Activated T-helper 9 cell treated with anti-CD3 and anti-CD28 coated beads, Interleukin-2, amount 50 U/mL, for 16 hours (primary cell): ENCODE data around the gene CACNB2.

Source experiments
- DNase-seq: peaks from one replicate; pipeline ENCODE4 v3.0.0-alpha.2; 2020; ENCODE audit warnings: low read depth

The CACNB2 gene

DNA sequence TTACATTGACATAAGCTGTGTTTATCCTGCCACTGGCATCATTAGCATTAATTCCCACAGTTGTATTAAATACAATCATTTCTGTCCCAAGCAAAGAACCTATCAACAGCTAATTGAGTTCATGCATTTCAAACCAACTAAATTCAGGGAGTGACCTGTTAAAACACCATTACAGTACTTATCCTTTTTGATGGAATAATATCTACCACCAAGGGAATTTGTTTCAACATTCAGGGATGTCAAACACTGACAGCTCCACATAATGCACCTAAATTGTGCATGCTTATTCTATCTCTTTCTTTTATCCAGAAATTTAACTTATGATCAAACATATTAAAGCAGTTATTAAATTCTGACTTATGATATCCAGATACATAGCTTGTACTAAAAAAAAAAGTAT, 374.3 kb downstream of the CACNB2 start:
- DNase-seq, result no peak

DNA sequence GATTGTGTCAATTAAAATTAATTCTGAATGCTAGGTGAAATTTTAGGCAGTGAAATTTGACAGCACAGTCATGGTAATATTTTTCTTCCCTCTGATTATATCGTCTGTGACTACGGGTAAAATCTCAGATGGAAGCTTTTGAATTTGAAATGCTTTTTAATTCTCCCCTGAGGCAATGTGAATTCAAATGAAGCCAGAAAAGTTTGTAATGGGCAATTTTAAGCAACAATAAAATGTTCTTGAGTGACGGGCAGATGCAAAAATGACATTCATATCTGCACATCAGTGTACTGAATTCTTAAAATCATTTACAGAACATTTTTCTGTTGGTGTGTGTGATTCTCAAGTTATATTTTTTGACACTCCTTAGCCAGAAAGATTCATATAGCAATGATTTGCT, 376.6 kb downstream of the CACNB2 start:
- DNase-seq, result no peak

DNA sequence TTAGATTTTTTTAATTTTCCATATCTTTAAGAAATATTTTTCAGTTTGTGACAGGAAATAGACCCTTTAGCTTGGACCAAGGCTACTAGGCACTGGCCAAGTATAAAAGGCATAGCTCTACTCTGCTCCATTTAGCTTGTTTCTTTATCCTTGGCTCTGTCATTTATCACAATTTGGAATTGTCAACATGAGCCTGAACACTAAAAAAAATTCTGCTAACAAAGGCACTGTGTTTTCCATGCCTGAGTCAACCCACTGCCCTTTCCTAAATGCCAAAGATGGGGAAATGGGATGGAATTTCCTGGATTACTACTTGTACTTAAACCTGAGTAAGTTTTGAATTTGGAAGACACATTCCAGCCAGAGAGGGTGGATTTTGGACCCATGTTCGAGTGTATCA, 382.8 kb downstream of the CACNB2 start:
- DNase-seq, result no peak

DNA sequence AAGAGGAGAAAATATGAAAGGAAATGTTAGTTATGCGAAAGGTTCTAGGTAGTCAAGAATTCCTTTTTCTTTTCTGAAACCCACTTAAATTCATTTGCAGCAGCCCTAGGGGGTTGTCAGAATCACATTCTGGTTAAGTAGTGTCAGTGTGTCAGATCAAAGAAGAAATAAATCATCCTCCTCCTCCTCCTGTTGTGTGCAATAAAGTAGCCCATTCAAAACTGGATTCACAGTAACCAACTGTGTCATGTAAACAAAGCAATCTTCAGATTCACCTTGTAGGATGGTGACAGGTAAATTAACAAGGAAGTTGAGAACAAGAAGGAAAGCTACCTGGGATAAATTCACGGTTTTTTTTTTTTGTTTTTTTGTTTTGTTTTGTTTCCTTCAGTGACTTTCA, 383.6 kb downstream of the CACNB2 start:
- DNase-seq, result no peak

DNA sequence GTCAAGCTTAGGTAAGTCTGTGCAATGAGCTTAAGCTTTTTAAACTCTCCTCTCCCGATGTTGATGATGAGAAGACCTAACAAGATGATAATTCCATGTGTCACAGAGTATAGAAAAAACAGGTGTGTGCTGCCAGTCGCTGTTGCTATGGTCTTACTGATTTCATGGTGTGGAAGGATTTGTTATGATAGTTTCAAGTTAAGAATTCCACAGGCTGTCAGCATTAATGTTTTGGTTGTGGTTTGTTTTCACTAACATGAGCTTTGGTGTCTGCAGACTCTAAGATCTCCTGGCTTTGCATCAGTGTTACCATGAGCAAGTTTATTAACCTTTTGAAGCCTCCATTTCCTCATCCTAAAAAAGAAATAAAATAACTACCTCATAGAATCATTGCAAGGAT, 387.5 kb downstream of the CACNB2 start:
- DNase-seq, result no peak

DNA sequence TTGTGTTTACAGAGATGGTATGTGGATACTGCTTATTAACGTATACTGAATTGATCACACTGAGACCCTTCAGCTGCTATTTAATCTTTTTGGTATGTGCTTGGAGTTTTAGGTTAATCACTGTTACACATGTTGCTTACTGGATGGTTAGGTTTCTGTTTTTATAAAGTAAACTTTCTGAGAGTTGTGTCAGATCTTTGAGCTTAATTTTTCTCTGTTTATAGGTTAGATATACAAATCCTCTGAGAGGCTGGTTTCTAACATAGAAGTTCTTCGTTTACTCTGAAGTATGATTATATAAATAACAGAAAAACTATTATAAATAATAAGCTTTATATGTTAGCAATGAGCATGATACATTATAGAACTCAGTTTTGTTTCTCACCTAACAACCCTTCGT, 388.1 kb downstream of the CACNB2 start:
- DNase-seq, result no peak

DNA sequence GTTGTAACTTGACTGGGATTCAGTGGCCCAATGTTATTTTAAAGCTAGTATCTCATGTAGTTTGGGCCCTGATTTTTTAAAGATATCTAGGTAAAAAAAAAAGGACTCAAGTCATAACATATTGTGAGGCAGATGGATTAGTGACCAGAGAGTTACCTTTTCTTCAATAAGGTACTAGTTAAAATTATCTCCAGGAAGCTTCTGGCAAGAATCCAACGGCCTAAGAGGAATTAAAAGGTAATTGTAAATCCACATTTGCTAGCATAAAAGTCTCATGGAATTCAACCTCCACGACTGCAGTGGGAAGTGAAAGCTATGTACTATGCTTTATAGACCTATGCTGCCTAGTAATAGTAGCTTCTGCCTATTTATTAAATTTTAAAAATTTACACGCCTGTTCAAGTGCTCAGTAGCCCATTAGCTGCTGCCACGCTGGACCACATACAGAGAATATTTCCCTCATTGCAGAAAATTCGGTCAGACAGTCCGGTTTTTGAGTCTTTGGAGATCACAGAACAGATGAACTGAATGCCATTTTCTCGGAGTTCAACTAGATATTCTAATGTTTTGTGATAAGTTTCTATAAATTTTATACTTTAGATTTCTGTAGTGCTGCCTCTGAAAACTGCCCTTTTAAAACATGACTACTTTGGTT, 392.8 kb downstream of the CACNB2 start:
- DNase-seq, result no peak

DNA sequence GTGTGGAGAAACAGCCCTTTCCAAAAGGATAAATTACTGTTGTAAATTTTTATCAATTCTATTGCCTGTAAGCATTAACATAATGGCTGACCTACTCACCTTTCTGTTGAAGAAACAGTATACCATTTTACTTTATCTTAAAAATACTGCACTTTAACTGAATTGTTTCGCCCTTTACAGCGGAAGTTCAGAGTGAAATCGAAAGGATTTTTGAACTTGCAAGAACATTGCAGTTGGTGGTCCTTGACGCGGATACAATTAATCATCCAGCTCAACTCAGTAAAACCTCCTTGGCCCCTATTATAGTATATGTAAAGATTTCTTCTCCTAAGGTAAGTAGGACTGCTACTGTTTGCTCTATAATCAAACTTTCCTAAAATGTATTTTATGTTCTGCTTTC, 393.7 kb downstream of the CACNB2 start:
- no peak for DNase-seq

DNA sequence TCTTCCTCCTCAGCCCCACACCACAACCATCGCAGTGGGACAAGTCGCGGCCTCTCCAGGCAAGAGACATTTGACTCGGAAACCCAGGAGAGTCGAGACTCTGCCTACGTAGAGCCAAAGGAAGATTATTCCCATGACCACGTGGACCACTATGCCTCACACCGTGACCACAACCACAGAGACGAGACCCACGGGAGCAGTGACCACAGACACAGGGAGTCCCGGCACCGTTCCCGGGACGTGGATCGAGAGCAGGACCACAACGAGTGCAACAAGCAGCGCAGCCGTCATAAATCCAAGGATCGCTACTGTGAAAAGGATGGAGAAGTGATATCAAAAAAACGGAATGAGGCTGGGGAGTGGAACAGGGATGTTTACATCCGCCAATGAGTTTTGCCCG, 399.1 kb downstream of the CACNB2 start:
- DNase-seq, result no peak

DNA sequence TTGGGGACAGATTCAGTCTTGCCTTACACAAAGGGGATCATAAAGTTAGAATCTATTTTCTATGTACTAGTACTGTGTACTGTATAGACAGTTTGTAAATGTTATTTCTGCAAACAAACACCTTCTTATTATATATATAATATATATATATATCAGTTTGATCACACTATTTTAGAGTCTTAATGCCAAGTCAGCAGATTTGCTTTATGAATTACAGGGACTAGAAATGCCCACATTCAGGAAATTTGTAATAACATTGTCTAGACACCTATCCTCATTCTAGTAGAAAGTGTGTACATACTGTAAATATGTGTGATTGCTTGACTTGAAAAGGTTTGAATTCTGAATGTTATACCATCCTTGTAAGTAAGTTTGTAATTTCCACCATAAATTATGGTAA, 400.0 kb downstream of the CACNB2 start:
- DNase-seq, result no peak

DNA sequence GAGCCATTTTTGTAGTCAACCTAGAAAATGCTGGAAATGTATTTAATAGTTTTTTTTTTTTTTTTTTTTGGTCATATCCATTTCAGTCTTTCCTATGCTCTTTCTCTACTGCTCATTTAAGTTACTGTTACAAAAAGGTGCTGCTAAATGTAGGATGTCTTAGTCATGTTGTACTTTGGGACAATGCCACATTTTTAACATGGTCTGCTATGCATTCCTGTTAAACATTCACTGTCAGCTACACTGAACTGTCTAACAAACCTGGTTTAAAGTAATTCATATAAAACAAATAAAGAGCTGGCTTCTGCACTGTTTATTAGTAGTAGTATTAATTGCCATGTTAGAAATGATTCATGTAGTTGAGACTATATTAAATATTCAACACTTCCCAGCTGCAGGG, 402.6 kb downstream of the CACNB2 start:
- DNase-seq, result no peak

DNA sequence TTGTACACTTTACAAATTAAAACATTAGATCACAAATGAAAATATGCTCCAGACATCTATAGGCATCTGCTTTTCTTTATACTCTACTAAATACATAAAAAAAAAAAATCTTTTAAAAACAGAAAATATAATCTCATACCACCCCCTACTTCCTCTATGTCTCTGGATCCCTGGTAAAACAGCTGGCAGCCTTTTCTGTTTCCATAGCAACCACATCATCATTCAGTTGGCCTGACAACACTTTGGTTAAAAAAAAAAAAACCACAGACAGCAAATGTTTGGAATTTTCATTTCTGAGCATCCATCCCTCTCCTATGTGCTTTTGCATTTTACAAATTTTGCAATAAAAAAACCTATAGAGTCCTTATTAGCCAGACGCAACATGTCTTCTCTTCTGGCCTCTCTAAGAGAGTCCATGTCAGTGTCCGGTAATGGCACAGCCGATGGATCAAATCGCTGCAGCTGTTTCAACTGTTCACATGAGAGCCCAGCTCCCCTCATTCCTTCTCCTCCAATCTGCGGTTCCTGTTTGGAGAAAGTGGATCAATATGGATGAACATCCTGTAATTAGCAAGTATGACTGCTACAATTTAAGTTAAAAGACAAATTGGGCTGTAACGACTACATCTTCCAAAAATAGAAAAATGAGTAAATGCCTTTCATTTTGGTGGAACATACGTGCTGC, 405.5 kb downstream of the CACNB2 start:
- DNase-seq, result no peak

DNA sequence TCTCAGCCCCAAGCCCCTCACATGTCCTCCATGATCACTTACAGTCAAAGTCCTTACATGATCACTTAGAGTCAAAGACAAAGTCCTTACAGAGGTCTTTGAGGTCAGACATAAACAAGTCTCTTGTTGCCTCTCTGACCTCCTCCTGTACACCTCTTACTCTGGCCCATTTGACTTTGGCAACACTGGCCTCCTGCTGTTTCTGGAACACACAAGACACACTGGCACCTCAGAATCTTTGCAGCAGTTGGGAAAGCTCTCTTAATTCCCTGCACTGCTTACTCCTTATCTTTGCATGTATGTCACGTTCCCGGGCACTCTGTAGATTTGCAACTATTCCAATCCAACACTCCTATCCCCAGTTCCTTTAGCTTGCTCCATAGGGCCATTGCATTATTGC, 408.9 kb downstream of the CACNB2 start:
- no peak for DNase-seq

DNA sequence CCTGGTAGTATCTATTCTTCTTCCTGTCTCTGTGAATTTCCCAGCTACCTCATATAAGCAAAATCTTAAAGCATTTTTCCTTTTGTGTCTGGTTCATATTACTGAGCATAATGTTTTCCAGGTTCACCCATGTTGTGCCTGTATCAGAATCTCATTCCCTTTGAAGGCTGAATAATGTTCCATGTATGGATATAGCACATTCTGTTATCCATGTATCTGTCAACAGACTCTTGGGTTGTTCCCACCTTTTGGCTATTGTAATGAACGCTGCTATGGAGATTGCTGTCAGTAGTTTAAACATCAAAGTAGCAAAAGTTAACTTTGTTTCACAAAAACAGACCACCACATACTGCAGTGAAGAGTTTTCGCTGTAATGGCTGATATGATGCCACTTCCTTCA, 411.2 kb downstream of the CACNB2 start:
- DNase-seq, result no peak

DNA sequence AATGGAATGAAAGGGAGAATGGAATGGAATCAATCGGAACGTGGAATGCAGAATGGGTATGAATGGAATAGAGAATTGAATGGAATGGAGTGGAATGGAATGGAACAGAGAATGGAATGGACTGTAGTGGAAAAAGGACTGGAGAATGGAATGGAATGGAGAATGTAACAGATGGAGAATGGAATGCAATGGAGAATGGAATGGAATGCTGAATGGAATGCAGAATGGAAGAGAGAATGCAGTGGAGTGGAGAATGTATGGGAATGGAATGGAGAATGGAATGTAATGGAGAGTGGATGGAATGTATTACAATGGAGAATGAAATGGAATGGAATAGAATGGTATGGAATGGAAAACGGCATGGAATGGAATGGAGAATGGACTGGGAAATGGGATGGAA, 414.3 kb downstream of the CACNB2 start:
- DNase-seq, result no peak

DNA sequence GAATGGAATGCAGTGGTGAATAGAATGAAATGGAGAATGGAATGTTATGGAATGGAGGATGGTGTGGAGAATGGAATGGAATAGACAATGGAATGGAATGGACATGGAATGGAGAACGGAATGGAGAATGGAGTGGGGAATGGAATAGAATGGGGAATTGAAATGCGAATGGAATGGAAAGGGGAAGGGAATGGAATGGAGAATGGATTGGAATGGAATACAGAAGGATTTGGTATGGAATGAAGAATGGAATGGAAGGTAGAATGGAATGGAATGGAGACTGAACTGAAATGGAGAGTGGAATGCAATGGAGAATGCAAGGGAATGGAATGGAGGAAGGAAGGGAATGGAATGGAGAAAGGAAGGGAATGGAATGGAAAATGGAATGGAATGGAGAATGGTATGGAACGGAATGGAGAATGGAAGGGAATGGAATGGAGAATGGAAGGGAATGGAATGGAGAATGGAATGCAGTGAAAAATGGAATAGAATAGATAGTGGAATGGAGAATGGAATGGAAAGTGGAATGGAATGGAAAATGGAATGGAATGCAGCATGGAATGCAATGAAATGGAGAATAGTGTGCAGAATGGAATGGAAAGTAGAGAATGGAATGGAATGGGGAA, 416.4 kb downstream of the CACNB2 start:
- no peak for DNase-seq

DNA sequence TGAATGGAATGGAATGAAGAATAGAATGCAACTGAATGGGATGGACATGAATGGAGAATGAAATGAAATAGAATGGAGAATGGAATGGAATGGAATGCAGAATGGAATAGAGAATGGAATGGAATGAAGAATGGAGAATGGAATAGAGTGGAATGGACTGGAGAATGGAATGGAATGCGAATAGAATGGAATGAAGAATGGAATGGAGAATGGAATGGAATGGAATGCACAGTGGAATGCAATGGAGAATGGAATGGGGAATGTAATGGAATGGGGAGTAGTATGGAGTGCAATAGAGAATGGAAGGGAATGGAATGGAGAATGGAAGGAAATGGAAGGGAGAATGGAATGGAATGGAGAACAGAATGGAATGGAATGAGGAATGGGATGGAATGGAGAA, 417.7 kb downstream of the CACNB2 start:
- DNase-seq, result no peak

DNA sequence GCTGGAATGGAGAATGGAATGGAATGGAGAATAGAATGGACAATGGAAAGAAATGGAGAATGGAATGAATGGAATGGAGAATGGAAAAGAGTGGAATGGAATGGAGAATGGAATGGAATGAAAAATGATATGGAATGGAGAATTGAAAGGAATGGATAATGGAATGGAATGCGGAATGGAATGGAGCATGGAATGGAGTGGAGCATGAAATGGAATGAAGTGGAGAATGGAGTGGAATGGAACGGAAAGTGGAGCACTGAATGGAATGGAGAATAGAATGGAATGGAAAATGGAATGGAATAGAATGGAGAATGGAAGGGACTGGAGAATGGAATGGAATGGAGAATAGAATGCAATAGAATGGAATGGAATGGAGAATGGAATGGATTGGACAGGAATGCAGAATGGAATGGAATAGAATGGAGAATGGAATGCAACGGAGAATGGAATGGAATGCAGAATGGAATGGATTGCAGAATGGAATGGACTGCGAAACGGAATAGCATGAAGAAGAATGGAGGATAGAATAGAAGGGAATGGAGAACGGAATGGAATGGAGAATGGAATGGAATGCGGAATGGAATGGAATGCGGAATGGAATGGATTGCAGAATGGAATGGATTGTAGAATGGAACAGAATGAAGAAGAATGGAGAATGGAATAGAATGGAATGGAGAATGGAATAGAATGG, 421.8 kb downstream of the CACNB2 start:
- DNase-seq, result no peak

DNA sequence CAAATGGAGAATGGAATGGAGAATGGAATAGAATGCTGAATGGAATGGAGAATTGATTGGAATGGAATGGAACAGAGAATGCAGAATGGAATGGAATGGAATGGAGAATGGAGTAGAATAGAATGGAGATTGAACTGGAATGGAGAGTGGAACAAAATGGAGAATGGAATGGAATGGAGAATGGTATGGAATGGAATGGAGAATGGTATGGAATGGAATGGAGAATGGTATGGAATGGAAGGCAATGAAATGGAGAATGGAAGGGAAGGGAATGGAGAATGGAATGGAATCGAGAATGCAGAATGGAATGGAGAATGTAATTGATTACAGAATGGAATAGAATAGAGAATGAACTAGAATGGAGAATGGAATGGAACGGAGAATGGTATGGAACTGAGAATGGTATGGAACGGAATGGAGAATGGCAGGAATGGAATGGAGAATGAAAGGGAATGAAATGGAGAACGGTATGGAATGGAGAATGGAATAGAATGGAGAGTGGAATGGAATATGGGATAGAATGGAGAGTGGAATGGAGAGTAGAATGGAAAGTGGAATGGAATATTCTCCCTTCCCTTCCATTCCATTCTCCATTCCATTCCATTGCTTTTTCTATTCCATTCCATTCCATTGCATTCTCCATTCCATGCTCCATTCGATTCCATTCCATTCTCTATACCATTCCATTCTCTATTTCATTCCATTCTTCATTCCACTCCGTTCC, 422.9 kb downstream of the CACNB2 start:
- no peak for DNase-seq

DNA sequence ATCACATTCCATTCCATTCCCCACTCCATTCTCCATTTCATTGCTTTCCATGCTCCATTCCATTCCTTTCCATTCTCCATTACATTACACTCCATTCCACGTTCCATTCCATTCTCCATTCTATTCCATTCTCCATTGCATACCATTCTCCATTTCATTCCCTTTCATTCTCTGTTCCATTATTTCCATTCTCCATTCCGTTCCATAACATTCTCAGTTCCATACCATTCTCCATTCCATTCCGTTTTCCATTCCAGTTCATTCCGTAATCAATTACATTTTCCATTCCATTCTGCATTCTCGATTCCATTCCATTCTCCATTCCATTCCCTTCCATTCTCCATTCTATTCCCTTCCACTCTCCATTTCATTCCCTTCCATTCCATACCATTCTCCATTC, 424.8 kb downstream of the CACNB2 start:
- no peak for DNase-seq

DNA sequence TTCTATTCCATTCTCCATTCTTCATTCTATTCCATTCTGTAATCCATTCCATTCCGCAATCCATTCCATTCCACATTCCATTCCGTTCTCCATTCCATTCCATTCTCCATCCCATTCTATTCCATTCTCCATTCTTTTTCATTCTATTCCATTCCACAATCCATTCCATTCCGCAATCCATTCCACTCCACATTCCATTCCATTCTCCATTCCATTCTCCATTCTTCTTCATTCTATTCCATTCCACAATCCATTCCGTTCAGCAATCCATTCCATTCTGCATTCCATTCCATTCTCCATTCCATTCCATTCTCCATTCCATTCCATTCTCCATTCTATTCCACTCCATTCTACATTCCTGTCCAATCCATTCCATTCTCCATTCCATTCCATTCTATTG, 426.0 kb downstream of the CACNB2 start:
- no peak for DNase-seq

DNA sequence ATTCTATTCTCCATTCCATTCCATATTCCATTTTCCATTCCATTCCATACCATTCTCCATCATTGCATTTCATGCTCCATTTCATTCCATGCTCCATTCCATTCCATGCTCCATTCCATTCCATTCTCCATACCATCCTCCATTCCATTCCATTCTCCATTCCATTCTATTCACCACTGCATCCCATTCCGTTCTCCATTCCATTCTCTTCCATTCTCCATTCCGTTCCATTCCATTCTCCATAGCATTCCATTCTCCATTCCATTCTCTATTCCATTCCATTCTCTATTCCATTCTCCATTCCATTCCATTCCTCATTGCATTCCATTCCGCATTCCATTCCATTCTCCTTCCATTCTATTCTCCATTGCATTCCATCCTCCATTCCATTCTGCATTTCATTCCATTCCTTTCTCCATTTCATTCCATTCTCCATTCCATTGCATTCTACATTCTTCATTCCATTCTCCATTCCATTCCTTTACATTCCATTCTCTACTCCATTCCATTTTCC, 427.2 kb downstream of the CACNB2 start:
- no peak for DNase-seq
